22Rv1 (cell line): ENCODE results near the gene TRPM5.

Source experiments
- ZFX ChIP-seq: fragments of 450-650 bp; IDR thresholded peaks from 2 replicates; pipeline ENCODE4 v1.6.1; 2017; ENCODE audit warnings: antibody characterized with exemption, borderline replicate concordance
- TF ChIP-seq, protein P1 (sequence below): fragments of 450-650 bp; IDR thresholded peaks from 2 replicates; pipeline ENCODE4 v1.5.1; 2017; ENCODE audit warnings: mild to moderate bottlenecking

DNA sequence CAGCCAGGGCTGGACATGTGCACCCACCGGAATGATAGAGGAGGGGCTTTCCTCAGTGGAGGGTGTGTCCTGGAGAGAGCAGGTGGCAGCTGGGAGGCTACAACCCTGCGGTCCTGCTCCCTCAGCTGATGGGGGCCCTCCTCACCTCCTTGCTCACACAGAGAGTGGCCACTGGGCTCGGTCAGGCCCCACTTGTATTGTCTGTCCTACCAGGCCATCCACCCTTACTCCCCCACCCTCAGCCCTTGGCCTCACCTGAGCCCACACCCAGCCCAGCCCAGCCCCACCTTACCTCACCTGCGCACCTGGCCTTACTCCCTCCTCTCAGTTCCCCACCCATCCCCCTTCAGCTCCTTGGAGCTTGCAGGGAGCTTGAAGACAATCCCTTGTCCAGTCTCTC lies 3.1 kb downstream of the TRPM5 start:
- TF ChIP-seq, protein P1, sequence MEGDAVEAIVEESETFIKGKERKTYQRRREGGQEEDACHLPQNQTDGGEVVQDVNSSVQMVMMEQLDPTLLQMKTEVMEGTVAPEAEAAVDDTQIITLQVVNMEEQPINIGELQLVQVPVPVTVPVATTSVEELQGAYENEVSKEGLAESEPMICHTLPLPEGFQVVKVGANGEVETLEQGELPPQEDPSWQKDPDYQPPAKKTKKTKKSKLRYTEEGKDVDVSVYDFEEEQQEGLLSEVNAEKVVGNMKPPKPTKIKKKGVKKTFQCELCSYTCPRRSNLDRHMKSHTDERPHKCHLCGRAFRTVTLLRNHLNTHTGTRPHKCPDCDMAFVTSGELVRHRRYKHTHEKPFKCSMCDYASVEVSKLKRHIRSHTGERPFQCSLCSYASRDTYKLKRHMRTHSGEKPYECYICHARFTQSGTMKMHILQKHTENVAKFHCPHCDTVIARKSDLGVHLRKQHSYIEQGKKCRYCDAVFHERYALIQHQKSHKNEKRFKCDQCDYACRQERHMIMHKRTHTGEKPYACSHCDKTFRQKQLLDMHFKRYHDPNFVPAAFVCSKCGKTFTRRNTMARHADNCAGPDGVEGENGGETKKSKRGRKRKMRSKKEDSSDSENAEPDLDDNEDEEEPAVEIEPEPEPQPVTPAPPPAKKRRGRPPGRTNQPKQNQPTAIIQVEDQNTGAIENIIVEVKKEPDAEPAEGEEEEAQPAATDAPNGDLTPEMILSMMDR = no peak
- TF ChIP-seq ZFX = no peak
